Astrocyte (in vitro differentiated cells and primary cell): Measurements from ENCODE around the gene MCF2L. TPM values are rescaled to one million over a fixed set of nuclear protein-coding genes. Genes with fewer than 3 reads are reported as not detected.

Experiments
- DNase-seq: peaks from one replicate; pipeline ENCODE4 v3.0.0-alpha.2; 2010; ENCODE audit warnings: low read depth
- FAIRE-seq: peaks from 2 replicates; lab custom pipeline; 2011; peaks lifted over from hg19 to GRCh38; lab: Jason Lieb, UNC
- H2AFZ ChIP-seq: 2 replicates; pipeline ENCODE4 v1.6.0; 2012; ENCODE audit warnings: low read depth, low read length, inconsistent platforms
- H3K27ac ChIP-seq: 2 replicates; pipeline ENCODE4 v1.5.1; 2011; ENCODE audit warnings: low read depth, low read length, inconsistent platforms
- H3K27me3 ChIP-seq: 2 replicates; pipeline ENCODE4 v1.6.0; 2011; ENCODE audit warnings: low read length, inconsistent platforms; ENCODE audit not compliant: insufficient read depth
- H3K36me3 ChIP-seq: 2 replicates; pipeline ENCODE4 v1.5.1; 2011; ENCODE audit warnings: low read length, inconsistent platforms; ENCODE audit not compliant: insufficient read depth
- H3K4me1 ChIP-seq: 2 replicates; pipeline ENCODE4 v1.5.1; 2011; ENCODE audit warnings: low read length, inconsistent platforms; ENCODE audit not compliant: insufficient read depth
- H3K4me2 ChIP-seq: 2 replicates; pipeline ENCODE4 v1.6.0; 2012; ENCODE audit warnings: low read length, inconsistent platforms
- H3K4me3 ChIP-seq: 2 replicates; pipeline ENCODE4 v1.5.1; 2011; ENCODE audit warnings: low read depth, mild to moderate bottlenecking, low read length, inconsistent platforms; ENCODE audit not compliant: insufficient read depth
- H3K79me2 ChIP-seq: 2 replicates; pipeline ENCODE4 v1.6.0; 2012; ENCODE audit warnings: mild to moderate bottlenecking, low read length, inconsistent platforms; ENCODE audit not compliant: insufficient read depth
- H3K9ac ChIP-seq: 2 replicates; pipeline ENCODE4 v1.6.0; 2012; ENCODE audit warnings: mild to moderate bottlenecking, low read length, inconsistent platforms
- H3K9me3 ChIP-seq: 2 replicates; pipeline ENCODE4 v1.5.1; 2012; ENCODE audit warnings: low read depth, mild to moderate bottlenecking, low read length, inconsistent platforms; ENCODE audit not compliant: insufficient read depth
- H4K20me1 ChIP-seq: 2 replicates; pipeline ENCODE4 v1.6.0; 2012; ENCODE audit warnings: low read length, inconsistent platforms; ENCODE audit not compliant: insufficient read depth
- H3K27ac Mint-ChIP-seq: one replicate; pipeline ENCODE4 v1.8.0; 2021; ENCODE audit warnings: mild to moderate bottlenecking, mixed read lengths; ENCODE audit not compliant: unreplicated experiment
- H3K27me3 Mint-ChIP-seq: one replicate; pipeline ENCODE4 v1.8.0; 2021; ENCODE audit warnings: low read depth, mixed read lengths; ENCODE audit not compliant: unreplicated experiment
- H3K36me3 Mint-ChIP-seq: one replicate; pipeline ENCODE4 v1.8.0; 2021; ENCODE audit warnings: low read depth, mixed read lengths; ENCODE audit not compliant: unreplicated experiment
- H3K4me1 Mint-ChIP-seq: one replicate; pipeline ENCODE4 v1.8.0; 2021; ENCODE audit warnings: low read depth, mixed read lengths; ENCODE audit not compliant: unreplicated experiment
- H3K4me3 Mint-ChIP-seq: one replicate; pipeline ENCODE4 v1.8.0; 2021; ENCODE audit warnings: mild to moderate bottlenecking, moderate library complexity, mixed read lengths; ENCODE audit not compliant: unreplicated experiment
- H3K9me3 Mint-ChIP-seq: one replicate; pipeline ENCODE4 v1.8.0; 2021; ENCODE audit warnings: mild to moderate bottlenecking, mixed read lengths; ENCODE audit not compliant: unreplicated experiment
- EZH2 ChIP-seq: IDR thresholded peaks from 2 replicates; pipeline ENCODE4 v1.6.1; 2012; ENCODE audit warnings: mild to moderate bottlenecking, low read length, inconsistent platforms; ENCODE audit not compliant: insufficient read depth
- total RNA-seq: library from RNA; stranded (reverse); gene quantifications from 2 replicates; pipeline ENCODE4 v1.2.1, GENCODE V29; 2021
- TF ChIP-seq, protein P1 (sequence below): IDR thresholded peaks from 2 replicates; pipeline ENCODE4 v1.5.1; 2011; ENCODE audit warnings: low read depth, mild to moderate bottlenecking, inconsistent platforms, low read length, moderate library complexity; ENCODE audit not compliant: insufficient read depth

The MCF2L gene
- total RNA-seq, 1 donor from 2014 or later: 3.4 TPM

DNA sequence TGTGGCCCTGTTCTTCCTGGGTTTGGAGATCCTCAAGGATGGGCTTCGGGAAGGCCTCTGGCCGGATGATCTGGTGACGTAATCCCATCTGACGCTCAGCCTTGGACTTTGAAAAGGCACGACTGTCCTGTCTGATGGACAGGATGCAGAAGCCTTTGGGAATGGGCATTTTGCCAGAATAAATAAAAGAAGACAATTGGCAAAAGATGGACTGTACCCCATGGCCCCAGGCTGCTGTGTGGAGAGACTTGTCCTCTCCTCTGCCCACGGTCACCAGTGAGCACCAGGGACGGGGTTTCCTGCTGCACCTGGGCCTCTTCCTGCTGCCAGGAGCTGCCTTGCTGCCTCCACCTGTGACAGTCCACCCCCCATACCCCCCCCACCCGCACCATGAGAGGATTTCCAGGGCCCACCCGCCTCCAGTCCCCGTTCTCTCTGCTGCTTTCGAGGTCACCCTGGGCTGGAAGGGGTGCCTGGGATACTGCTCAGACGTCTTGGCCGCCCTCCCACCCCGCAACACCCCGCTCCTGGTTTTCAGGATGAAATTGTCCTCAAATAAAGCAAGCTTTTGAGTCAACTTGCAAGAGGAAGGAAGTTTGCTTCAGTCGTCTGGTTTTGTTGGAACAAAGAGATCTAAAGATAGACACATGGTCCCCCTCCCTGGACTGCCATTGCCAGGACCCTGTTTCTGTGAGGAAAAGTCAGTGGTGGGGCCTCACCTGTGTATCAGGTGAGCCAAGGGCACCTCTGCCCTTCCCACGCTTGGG is 40.9 kb downstream of the MCF2L start:
- Histone ChIP-seq H3K27ac (no peak overlapping the region), H2AFZ (no peak overlapping the region), H3K27me3 (no peaks in the 10 kb centered on the region), H3K36me3 (no peaks in the 10 kb centered on the region), H3K4me1 (no peaks in the 10 kb centered on the region), H3K4me2 (no peak overlapping the region), H4K20me1 (no peaks in the 10 kb centered on the region), H3K9me3 (peaks cover 2% of the 10 kb centered on the region), H3K79me2 (no peaks in the 10 kb centered on the region), H3K9ac (no peak overlapping the region), H3K4me3 (no peak overlapping the region)
- no peak overlapping the region for H3K4me3 Mint-ChIP-seq
- no peak overlapping the region for H3K27ac Mint-ChIP-seq
- FAIRE-seq: no peak
- H3K36me3 Mint-ChIP-seq: no peaks in the 10 kb centered on the region
- DNase-seq: no peak
- peaks cover 3% of the 10 kb centered on the region for H3K9me3 Mint-ChIP-seq
- H3K4me1 Mint-ChIP-seq: peaks cover 2% of the 10 kb centered on the region
- TF ChIP-seq EZH2: no peak
- TF ChIP-seq, protein P1, sequence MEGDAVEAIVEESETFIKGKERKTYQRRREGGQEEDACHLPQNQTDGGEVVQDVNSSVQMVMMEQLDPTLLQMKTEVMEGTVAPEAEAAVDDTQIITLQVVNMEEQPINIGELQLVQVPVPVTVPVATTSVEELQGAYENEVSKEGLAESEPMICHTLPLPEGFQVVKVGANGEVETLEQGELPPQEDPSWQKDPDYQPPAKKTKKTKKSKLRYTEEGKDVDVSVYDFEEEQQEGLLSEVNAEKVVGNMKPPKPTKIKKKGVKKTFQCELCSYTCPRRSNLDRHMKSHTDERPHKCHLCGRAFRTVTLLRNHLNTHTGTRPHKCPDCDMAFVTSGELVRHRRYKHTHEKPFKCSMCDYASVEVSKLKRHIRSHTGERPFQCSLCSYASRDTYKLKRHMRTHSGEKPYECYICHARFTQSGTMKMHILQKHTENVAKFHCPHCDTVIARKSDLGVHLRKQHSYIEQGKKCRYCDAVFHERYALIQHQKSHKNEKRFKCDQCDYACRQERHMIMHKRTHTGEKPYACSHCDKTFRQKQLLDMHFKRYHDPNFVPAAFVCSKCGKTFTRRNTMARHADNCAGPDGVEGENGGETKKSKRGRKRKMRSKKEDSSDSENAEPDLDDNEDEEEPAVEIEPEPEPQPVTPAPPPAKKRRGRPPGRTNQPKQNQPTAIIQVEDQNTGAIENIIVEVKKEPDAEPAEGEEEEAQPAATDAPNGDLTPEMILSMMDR: no peak
- H3K27me3 Mint-ChIP-seq: peaks cover 23% of the 10 kb centered on the region

DNA sequence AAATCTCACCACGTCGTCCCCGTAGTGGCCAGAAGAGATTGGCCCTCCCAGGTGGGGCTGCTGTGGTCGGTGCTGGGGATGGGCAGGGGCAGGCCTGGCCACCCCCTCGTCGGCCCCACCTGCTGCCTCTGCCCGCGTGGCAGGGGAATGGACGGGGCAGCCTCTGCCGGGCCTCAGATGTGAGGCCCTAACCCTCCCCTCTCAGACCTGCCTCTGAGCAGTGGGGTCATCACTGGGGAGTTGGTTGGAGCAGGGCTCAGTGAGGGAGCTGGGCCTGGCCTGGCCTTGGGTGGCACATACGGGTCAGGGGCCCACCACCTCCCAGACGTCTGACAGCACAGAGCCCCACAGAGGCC is 41.5 kb downstream of the MCF2L start:
- Histone ChIP-seq H2AFZ (no peak overlapping the region), H3K27me3 (no peaks in the 10 kb centered on the region), H4K20me1 (no peaks in the 10 kb centered on the region), H3K36me3 (no peaks in the 10 kb centered on the region), H3K4me1 (no peaks in the 10 kb centered on the region), H3K4me3 (no peak overlapping the region), H3K27ac (no peak overlapping the region), H3K9me3 (peaks cover 2% of the 10 kb centered on the region), H3K79me2 (no peaks in the 10 kb centered on the region), H3K4me2 (no peak overlapping the region), H3K9ac (no peak overlapping the region)
- peaks cover 21% of the 10 kb centered on the region for H3K27me3 Mint-ChIP-seq
- no peak overlapping the region for H3K27ac Mint-ChIP-seq
- no peak for DNase-seq
- peaks cover 3% of the 10 kb centered on the region for H3K9me3 Mint-ChIP-seq
- H3K36me3 Mint-ChIP-seq: no peaks in the 10 kb centered on the region
- no peak overlapping the region for H3K4me3 Mint-ChIP-seq
- FAIRE-seq: no peak
- peaks cover 2% of the 10 kb centered on the region for H3K4me1 Mint-ChIP-seq
- TF ChIP-seq, protein P1: no peak
- no peak for TF ChIP-seq EZH2

DNA sequence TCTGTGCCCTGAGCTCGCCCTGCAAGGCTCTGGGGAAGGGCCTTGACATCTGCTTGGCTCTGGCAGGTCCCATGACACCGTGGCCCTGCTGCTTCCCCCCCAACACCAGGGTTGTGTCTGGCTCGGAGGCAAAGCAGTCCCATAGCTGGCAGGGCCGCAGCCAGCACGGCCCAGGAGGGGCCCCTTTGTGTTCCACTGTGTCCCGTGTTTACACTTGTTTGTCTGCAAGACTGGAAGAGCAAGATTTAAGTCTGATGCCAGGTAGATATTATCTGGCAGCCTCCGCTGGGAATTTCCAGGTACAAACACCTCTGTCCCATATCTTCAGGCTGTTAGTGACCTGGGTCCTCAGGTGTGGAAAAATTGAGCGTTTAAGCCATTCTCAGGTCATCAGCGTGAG is 44.3 kb downstream of the MCF2L start:
- Mint-ChIP-seq H3K4me3 (no peak overlapping the region), H3K27ac (no peak overlapping the region)
- FAIRE-seq: no peak

More for the DNA sequence above, 44.3 kb downstream of the MCF2L start:
- Mint-ChIP-seq H3K4me1 (peaks cover 2% of the 10 kb centered on the region), H3K36me3 (peaks cover 2% of the 10 kb centered on the region), H3K27me3 (peaks cover 29% of the 10 kb centered on the region), H3K9me3 (peaks cover 5% of the 10 kb centered on the region)
- Histone ChIP-seq H3K27ac (no peak overlapping the region), H2AFZ (no peak overlapping the region), H3K36me3 (no peaks in the 10 kb centered on the region), H3K9ac (no peak overlapping the region), H3K4me2 (no peak overlapping the region), H3K4me3 (no peak overlapping the region), H3K4me1 (no peaks in the 10 kb centered on the region), H4K20me1 (no peaks in the 10 kb centered on the region), H3K27me3 (no peaks in the 10 kb centered on the region), H3K9me3 (peaks cover 2% of the 10 kb centered on the region), H3K79me2 (no peaks in the 10 kb centered on the region)
- TF ChIP-seq, protein P1: no peak
- TF ChIP-seq EZH2: no peak
- DNase-seq: no peak
